T follicular helper cell (primary cell): ENCODE measurements around the gene EVI5.
"Not testable (repeated sequence)": the region's sequence is repeated elsewhere in the genome, so short reads cannot be mapped to it uniquely, and the experiment has no call there.

Experiments
- DNase-seq: peaks from one replicate; pipeline ENCODE4 v3.0.0-alpha.2; 2020; ENCODE audit warnings: low read depth

Gene EVI5

DNA sequence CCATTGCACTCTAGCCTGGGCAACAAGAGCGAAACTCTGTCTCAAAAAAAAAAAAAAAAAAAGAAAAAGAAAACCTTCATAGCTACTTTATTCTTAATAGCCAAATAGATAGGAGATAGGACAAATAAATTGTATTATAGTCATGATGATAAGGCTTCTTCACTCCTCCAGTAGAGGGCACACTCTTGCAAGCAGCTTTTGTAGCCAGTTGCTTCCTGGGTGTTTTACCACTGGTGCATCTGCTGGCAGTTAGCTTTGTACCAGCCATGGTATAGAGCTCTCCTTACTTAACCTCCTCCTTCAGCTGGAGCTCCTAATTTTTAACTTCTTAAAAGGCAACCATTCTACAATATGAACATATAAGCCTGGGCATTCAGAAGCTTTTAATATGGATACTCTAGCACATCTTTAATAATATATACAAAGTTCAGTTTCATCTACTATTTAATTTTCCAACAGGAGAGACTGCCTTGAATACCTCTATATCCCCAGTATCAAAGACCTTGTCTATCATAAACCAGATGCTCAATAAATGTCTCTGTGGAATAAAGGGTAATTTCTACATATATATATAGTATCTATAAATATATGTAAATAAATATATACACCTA is 35.8 kb downstream of the EVI5 start:
- peak; percentile 7 for DNase-seq

DNA sequence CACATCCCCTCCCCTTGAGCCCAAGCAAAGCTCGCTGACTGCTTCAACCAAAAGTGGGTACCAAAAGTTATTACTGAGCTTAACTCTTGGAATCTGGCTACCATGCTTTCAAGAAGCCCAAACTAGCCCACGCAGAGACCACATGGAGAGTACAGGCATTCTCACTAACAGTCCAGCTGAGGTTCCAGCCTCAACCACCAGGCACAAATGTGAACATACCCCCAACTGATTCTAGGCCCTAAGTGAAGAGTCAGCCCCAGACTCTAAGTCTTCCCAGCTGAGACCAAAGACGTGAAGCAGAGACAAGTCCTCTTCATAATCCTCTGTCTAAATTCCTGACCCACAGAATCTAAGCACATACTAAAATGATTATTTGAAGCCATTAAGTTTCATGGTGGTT is 36.8 kb downstream of the EVI5 start:
- DNase-seq: no peak

DNA sequence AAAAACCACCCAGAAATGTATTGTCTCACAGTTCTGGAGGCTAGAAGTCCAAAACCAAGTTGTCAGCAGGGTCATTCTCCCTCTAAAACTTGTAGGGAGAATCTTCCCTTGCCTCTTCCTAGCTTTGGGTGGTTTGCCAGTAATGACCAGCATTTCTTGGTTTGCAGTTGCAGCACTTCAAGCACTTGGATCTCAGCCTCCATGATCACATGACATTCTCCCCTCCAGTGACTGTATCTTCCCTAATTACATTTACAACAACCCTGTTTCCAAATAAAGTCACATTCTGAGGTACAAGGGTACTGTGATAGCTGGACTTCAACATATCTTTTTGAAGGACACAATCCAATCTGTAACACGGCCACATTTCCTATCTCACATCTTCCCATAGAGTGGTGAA is 37.2 kb downstream of the EVI5 start:
- no peak for DNase-seq

DNA sequence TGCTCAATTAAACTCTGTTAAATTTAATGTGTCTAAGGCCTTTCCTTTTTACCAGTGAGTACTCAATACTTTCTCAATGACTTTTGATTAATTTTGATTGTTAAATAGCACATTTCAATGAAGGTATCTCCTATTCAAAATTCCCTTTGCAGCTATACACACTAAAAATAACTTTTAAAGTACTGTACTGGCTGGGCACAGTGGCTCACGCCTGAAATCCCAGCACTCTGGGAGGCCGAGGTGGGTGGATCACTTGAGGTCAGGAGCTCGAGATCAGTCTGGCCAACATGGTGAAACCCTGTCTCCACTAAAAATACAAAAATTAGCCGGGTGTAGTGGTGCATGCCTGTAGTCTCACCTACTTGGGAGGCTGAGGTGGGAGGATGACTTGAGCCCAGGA is 38.7 kb downstream of the EVI5 start:
- not testable (repeated sequence) for DNase-seq

DNA sequence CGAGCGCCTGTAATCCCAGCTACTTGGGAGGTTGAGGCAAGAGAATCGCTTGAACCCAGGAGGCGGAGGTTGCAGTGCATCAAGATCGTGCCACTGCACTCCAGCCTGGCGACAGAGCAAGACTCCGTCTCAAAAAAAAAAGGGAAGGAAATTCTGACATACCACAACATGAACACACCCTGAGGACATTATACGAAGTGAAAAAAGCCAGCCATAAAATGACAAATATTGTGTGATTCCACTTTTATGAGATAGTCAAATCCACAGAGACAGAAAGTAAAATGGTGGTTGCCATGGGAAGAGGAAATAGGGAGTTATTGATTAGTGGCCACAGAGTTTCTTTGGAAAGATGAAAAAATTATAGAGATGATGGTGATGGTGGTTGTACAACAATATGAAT is 41.7 kb downstream of the EVI5 start:
- DNase-seq: no peak

DNA sequence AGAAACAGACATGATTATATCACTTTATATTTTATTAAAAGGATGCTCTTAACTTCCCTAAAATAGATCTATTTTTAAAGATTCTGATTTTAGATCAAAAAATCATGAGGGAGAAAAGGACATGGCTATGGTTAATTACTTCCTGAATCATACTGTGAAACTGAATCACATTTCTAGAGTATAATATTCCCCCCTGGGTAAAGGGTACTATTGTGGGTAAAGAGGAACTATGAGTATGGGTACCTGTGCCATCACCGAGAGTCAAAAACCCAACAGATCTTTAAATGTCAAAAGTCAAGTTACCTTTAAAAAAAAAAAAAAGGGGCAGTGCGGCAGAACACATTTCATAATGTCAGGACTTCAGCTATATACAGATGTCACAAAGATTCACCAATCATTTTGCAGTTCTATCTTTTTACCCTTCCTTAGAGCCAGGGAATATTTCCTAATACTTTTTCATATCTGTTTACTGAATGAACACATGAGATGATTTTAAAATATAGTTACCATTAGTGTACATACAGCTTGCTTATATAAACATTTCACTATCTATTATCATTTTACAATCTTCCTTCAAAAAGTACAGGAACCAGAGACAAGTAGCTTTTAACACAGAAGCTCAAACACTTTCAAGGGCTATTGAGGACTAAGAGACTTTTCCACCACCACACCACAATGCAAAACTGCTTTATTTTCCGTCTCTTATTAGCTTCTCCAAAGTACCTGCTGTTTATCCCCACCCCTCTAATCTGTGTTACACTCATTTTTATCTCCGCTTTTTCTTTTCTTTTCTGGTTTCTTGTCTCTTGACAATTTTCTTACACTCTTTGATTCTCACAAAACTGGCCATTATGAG is 45.0 kb downstream of the EVI5 start:
- DNase-seq: no peak

DNA sequence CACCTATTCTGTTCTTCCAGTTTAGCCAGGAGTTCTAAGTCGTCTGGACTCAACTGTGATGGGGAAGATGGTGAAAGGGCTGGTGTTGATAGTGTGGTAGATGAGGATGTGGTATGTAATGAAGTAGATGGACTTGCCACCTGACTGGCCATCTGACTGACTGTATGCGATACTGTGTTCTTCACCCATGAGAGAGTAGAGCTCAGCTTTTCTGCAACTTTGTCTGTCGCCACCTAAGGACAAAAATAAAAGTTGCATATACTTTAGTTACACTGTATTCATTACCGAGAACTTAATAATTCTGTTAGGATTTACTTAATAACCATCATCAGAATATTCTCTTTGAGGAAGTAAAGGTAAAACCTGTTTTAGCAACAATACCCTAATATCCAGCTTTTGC is 48.5 kb downstream of the EVI5 start:
- no peak for DNase-seq

DNA sequence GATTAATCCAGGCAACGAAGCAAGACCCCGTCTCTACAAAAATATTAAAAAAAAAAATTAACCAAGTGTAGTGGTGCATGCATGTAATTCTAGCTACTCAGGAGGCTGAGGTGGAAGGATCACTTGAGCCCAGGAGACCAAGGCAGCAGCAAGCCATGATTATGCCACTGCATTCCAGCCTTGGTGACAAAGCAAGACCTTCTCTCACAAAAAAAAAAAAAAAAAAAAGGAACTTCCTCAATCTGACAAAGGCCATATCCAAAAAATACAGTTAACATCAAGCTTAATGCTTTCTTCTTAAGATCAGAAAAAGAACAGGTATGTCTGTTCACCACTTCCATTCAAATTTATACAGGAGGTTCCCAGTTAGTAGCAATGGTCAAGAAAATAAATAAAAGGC is 54.4 kb downstream of the EVI5 start:
- no peak for DNase-seq

DNA sequence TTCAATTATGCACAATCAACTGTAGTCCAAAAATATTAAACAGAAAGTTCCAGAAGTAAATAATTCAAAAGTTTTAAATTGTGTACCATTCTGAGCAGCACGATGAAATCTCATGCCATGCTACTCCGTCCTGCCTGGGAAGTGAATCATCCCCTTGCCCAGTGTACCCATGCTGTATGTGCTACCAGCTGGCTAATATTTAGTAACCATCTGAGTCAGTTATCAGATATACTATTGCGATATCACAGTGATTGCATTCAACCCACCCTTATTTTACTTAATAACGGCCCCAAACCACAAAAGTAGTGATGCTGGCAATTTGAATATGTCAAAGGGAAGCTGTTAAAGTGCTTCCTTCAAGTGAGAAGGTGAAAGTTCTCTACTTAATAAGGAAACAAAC is 56.2 kb downstream of the EVI5 start:
- no peak for DNase-seq

DNA sequence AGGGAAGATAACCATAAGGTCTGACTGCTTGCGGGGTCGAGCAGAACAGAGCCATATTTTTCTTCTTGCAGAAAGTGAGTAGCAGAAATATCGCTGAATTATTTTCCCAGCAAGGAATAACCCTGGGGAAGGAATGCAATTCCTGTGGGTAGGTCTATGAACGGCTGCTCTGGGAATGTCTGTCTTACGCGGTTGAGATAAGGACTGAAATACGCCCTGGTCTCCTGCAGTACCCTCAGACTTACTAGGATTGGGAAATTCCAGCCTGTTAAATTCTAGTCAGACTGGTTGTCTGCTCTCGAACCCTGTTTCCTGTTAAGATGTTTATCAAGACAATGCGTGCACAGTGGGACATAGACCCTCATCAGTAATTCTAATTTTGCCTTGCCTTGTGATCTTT is 61.2 kb downstream of the EVI5 start:
- not testable (repeated sequence) for DNase-seq

DNA sequence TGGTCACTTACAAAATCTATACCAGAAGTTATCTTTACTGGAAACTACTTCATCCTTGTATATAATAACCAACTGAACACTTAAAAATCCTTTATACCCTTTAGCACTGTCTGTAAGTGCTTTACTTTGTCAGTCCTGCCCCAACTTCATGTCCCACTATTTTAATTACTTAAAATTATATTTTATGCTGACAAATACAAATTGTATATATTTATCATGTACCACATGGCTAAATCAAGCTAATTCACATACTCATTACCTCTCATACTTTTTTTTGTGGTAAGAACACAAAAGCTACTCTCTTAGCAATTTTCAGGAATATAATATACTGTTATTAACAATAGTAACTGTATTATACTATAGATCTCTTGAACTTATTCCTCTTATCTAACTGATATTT is 63.0 kb downstream of the EVI5 start:
- DNase-seq: no peak

DNA sequence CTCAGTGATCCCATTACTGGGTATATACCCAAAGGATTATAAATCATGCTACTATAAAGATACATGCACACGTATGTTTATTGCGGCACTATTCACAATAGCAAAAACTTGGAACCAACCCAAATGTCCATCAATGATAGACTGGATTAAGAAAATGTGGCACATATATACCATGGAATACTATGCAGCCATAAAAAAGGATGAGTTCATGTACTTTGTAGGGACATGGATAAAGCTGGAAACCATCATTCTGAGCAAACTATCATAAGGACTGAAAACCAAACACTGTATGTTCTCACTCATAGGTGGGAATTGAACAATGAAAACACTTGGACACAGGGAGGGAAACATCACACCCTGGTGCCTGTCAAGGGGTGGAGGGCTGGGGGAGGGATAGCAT is 63.8 kb downstream of the EVI5 start:
- DNase-seq: not testable (repeated sequence)

DNA sequence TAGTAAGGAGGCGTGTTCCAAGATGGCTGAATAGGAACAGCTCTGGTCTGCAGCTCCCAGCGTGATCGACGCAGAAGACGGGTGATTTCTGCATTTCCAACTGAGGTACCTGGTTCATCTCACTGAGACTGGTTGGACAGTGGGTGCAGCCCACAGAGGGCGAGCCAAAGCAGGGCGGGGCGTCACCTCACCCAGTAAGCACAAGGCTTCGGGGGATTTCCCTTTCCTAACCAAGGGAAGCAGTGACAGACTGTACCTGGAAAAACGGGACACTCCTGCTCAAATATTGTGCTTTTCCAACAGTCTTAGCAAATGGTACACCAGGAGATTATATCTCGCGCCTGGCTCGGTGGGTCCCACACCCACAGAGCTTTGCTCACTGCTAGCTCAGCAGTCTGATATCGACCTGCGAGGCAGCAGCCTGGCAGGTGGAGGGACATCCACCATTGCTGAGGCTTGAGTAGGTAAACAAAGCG is 69.4 kb downstream of the EVI5 start:
- DNase-seq: not testable (repeated sequence)

DNA sequence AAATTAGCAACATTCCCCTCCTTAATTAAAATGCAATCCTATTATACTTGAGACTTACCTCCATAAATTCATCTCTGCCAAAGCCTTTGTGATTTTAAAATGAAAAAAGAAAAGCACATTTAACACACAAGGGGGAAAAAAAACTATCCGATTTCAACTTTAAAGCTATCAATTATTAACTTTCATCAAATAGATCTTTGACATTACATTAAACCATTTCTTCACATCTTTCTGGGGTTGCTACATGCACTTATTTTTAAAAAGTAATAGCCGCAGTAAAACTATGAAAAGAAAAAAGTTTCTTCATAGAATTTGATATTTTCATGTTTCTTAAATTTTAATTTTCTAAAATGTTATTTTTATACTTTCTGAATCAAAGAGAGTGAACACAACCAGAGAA is 71.0 kb downstream of the EVI5 start:
- no peak for DNase-seq

DNA sequence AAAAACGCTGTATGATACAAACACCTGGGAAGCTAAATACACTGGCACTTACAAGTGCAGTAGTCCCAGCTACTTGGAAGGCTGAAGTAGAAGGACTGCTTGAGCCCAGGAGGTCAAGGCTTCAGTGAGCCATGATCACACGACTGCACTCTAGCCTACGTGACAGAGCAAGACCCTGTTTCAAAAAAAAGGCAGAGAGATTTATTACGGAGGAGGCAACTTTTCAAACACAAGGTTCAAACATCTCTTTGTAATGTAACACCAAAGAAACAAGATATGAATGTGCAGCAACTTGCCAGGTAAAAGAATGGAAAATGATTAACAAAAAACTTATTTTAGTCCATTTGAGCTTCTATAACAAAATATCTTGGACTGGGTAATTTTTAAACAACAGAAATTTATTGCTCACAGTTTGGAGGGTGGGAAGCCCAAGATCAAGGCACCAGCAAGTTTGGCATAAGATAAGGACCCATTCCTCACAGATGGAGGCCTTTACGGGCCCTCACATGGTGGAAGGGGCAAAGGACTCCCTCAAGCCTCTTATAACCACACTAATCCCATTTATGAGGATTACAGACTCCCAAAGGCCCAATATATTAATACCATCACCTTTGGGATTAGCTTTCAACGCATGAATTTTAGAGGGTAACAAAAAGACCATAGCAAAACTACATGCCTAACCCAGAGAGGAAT is 73.3 kb downstream of the EVI5 start:
- DNase-seq: no peak

DNA sequence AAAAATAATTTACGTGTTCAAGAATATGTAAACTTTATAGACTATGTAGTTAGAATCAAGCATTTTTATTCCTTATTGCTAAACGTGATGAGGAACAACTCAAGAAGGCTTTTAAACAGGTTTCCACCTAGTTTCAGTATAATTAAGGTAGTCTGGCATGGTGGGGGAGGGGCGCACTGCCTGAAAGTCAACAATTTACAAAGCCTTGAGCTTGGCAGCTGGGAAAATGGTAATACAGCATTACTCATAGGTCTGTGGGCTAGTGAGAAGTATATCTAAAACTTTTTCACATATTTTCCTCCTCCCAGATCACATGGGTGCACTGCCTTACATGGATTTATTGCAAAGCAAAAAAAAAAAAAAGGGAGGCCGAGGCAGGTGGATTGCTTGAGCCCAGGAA is 75.2 kb downstream of the EVI5 start:
- no peak for DNase-seq

DNA sequence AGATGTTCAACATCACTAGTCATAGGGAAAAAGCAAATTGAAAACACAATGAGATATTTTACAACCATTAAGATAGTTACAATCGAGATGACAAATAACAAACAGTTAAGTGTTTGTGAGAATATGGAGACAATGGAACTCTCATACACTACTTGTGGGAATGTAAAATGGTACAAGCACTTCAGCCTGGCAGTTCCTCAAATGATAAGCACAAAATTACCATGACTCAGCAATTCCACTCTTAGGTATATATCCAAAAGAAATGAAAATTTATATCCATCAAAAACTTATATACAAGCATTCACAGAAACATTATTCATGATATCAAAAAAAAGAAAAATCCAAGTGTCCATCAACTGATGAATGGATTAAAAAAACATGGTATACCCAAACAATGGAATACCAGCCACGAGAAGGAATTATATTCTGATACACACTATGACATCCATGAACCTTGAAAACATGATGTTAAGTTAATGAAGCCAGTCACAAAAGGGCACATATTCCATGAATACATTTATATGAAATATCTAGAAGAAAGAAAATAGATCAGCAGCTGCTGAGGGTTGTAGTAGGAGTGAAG is 76.4 kb downstream of the EVI5 start:
- DNase-seq: no peak

DNA sequence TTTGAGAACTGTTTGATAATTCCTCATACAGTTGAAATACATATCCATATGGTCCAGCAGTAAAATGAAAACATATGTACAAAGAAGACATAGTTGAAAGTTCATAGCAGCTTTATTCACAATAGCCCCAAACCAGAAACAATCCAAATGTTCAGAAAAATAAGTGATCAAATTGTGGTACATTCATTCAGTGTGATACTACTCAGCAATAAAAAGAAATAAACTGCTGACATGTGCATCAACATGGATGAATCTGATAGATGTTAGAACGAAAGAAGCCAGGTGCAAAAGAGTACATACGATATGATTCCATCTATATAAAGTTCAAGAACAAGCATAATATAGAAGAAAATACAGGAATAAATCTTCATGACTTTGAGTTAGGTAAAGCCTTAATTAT is 77.2 kb downstream of the EVI5 start:
- no peak for DNase-seq

DNA sequence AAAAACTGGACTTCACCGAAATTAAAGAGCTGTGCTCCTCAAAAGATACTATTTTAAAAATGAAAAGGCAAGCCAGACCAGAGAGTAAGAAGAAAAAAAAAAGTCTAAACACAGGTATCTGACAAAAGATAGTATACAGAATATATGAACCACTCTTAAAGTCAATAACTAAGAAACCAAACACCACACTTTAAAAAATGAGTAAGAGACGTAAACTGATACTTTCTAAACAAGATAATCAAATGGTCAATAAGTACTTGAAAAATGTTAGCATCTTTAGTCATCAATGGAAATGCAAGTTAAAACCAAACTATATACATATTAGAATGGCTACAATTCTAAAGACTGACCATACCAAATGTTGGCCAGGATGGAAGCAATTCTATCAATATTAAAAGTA is 77.6 kb downstream of the EVI5 start:
- DNase-seq: no peak

DNA sequence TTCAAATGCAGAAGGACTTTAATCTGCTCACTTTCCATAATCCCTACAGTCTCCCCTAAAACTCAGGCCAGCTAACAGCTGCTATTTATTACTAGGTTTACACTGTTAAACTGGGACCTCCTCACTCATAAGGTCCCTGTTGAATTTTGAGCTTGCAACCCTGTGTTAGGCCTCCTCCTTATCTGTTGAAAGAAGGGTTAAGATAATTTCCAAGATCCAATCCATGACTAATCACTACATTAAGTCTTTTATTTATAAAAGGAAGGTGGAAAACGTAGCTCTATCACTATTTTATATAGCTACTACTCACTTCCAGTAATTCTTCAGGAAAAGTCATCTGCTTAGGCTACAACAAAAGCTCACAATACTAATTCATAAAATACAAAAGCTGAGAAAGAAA is 79.5 kb downstream of the EVI5 start:
- no peak for DNase-seq

DNA sequence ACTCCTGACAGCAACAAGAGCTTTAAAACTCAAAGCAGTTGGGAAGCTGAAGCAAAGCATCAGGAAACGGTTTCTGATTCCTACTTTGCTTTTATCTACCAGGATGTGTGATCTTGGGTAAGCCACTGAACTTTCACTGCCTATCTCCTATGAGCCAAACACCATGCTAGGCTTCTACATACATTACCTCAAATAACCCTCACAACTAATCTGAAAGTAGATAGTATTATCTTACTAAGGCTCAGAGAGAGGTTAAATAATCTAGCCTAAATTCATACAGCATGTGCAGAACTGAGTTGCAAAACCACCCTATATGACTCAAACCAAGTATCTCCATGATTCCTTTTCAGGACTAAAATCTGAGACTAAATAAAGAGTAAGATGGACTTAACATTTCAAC is 83.8 kb downstream of the EVI5 start:
- no peak for DNase-seq

DNA sequence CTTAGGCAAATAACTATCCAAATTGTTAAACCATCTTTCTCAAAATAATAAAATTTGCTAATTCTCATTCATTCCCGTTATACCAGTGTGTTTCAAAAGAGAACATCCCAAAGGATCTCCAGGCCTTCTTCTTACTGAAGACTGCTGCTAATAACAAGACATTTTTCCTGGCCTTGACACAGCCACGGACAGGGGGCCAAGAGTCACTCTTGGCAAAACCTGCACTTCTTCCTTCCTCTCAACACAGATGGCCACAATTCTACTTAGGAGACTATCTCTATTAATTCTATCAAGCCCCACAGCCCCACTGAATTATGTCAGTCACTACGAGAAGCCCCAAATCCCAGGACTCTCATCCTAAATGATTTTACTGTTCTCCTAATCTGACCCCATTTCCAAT is 86.0 kb downstream of the EVI5 start:
- no peak for DNase-seq

DNA sequence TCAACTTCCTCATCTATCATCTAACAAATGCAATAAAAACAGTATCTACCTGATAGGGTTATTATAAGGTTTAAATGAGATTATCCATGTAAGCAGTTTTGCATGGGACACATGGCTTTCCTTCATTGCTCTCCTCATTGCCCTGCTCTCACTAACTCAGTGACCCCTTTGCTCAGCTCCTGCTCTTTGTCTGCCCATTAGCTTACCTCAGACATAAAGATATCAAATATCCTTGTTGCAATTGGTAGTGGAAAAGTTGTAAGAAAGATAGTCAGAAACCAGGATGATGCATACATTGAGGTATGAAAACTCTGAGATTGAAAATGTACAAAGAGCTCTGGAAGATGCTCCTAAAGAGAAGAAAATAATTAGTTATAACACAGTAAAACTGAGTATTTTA is 89.8 kb downstream of the EVI5 start:
- no peak for DNase-seq
